HG03378 (cell line): Measurements from ENCODE around the gene TGIF1.
"Not testable (repeated sequence)": the region's sequence is repeated elsewhere in the genome, so short reads cannot be mapped to it uniquely, and the experiment has no call there.

ENCODE experiments used
- ATAC-seq: cut with Tn5 transposase; IDR thresholded peaks from one replicate; pipeline ENCODE4 v1.9.1; 2021; ENCODE audit warnings: mild to moderate bottlenecking, moderate library complexity; ENCODE audit not compliant: unreplicated experiment

The TGIF1 gene

DNA sequence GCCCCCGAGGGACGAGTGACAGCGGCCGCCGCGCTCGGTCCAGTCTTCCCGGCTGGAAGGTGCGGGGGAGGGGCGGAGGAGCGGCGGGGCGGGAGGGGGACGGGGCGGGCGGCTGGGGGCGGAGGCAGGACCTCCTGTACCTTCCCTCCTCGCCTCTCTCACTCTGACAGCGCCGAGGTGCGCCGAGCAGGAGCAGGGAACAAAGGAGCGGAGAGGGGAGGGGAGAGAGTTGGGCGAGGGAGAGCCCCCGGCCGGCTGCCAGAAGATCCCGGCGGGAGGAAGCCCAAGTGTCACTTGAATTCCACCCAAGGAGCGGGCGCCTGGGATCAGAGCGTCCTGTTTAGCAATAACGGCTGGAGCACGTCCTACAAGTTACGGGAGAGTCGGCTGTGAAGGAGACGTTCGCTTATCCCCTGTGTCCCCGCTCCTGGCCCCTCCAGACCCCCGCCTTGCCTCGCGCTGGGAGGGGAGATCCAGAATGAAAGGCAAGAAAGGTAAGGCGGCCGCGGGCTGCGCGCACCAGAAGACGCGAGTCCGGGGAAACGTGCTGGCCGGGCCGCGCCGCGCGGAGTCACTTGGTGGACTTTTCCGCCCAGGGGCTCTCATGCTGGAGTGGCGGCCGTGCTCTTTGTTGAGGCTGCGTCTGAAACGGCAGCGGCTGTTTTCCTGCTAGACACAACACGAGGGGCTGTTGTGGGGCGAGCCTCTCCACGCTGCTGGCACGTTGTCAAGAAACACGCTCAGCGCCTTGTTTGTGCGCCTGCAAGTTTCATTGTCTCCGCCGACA, at the start of gene TGIF1:
Gene TGIF1 (plus strand): TSS at position 161 of the 787 bp plus-strand sequence. CDS start 318 bp downstream, at position 479.
- no peak for ATAC-seq

DNA sequence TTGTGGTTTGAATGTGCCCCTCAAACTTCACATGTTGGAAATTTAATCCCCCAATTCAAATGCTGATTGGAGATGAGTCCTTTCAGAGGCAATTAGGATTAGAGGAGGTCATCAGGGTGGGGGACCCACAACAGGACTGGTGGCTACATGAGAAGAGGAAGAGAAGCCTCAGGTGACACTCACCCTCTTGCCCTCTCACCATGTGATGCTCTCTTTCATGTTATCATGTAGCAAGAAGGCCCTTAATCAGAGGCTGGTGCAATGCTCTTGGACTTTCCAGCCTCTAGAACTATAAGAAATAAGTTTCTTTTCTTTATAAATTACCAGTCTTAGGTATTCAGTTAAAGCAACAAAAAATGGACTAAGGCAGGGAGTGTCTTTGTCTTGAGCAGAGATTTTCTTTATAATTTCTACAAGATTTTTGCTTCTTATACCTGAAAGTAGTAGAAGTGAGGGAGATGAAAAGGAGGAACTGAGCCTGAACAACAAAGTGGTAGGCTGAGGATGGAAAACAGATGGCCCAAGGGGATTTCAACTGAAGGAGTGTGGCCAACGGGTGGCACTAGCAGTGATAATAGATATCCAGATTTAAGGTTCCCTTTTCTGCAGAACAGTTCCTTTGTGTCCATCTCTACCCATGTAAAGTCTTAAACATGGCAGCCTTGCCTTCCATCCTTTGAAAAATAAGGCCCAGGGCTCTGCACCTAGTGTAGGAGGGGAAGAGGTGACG, 49.2 kb upstream of the TGIF1 start:
- ATAC-seq = no peak

DNA sequence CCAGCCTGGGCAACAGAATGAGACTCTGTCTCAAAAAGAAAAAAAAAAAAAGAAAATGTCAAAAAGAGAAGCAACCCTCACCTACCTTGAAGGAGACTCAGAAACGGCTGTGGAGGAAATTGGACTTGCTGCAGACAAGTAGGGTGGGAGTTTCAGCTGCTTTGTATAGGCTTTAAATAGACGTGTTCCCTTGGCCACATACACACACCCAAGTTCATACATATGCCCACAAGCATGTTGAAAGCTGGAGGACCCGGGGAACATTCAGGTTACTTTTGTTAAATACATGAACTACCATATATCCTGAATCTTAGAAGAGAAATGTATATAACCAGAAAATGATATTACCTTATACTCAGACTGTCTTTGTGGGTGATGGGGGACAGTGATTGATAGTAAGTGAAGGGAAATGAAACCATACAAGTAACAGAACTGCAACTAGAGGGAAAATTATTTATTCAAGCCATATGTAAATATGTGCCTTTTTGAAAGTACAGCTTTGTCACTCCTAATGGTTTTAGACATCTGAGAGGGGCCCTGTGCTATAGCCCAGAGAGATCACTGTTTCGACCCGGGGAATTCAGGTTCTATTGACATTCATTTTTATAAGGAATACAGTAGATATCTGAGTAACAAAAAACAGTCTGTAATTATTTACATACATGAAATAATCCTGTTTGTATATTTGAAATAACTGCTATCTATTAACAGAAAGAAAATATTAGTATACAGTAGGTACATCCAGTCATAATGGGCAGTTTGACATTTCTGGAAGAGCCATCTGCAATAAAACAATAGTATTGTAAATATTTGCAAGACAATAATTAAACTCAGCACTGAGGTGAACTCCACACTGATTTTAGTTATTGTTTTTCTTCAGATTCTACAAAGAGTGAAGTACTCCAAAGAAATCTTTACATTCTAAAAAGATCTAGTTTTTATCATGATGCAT, 48.0 kb upstream of the TGIF1 start:
- ATAC-seq = peak; percentile 88

DNA sequence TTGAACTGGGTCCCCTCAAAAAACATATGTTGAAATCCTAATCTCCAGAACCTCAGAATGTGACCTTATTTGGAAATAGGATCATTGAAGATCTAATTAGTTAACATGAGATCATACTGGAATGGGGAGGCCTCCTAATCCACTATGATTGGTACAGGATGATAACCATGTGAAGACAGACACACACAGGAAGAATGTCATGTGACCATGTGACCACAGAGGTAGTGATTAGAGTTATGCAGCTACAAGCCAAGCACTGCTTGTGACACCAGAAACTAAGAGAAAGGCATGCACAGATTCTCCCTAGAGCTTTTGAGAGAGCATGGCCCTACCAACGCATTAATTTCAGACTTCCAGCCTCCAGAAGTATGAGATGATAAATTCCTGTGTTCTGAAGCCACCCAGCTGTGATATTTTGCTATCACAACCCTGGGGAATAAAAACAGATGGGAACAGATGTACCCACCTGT, 47.0 kb upstream of the TGIF1 start:
- no peak for ATAC-seq

DNA sequence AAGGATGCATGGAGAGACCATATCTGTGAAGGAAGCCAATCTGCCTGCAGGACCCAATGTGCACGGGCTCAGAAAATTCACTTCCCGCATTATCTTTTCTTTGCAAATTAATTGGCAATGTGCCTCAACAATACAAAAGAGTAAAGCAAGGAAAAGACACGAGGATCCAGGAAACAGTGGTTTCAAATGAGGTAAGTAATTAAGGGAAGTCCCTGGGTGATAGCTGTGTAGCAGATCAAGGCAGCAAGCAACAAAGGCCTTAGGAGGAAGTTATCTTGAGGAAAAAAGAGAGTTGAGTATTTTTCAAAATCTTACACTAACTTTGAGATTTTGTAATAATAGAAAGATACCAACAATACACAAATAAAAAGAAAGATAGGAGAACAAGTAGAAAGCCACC, 44.3 kb upstream of the TGIF1 start:
- ATAC-seq = no peak

DNA sequence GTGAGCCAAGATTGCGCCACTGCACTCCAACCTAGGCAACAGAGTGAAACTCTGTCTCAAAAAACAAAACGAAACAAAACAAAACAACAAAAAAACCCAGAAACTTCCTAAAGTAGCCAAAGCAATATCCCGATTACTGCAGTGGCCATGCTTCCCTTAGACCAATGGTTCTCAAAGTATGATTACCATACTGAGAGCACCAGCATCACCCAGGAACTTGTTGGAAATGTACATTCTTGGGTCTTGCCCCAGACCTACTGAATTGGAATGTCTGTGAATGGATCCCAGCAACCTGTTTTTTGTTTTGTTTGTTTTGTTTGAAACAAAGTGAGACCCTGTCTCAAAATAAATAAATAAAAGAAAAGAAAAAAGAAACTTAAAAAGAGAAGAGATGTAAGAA, 41.9 kb upstream of the TGIF1 start:
- no peak for ATAC-seq

DNA sequence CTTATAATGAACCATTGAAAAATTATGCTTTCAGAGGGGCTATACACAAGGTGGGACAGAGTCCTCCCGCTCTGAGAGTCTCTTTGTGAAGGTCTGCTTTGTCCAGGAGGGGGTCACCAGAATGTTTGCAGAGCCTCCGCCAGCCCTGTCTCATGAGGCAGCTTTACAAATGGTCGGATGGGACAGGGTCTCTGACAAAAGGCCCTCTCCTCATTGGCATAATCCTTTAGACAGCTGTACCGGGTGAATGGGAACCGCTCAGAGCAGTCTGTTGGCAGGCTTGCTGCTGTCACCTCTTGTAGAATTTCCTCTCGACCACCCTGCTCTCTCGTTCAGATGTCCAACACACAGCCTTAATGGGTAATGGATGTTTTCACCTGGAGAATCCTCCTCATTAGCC, 40.2 kb upstream of the TGIF1 start:
- ATAC-seq = no peak

DNA sequence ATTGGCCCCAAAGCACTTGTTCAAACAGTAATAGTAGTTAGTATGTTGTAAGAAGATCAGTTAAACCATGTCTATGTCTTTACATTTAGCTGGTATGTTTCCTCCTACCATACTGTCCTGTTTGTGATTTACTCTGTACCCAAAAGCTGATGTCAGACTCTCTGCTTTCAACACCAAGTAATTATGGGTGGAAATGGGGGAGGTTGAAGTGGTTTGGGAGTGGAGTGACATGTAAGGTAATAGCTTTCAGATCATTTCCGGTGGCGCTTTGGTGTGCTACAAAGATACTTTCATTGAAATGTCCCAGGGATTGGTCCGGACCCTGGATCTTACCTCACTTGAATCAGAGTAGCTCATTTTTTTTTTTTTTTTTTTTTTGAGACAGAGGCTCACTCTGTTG, 39.7 kb upstream of the TGIF1 start:
- ATAC-seq = no peak

DNA sequence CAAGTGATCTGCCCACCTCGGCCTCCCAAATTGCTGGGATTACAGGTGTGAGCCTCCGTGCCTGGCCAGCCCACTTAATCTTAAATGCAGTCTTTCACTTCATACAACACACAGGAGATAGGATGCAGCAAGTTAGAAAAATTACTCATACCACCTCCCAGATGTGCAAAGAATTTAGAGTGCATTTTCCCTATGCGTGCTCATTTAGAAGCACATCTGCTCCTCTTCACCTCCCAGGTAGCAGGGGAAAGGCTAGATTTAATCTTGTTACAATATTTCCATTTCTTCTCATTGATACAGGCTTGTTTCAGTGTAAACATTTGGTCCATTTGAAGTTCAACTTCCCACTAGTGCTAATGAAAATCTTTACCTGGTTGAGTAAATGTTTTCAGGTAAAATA, 39.1 kb upstream of the TGIF1 start:
- ATAC-seq = not testable (repeated sequence)

DNA sequence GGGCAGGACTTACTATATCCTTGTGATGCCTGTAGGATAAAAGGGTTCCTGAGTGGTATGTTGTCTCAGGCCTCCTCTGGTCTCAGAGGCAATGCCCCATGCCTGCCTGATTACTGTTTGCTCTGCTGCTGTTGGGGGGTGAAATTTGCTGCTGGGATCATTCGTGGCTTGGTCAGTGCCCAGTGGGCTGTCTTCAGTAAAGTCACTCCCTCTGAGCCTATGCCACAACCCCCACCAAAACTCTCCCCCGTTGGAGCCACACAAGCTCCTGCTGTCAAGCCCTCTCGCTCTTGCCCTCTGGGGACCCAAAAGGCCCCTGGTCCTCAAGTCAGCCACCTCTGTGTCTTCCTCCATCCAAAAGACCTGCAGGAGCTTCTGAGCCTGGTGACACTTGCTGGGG, 38.6 kb upstream of the TGIF1 start:
- no peak for ATAC-seq

DNA sequence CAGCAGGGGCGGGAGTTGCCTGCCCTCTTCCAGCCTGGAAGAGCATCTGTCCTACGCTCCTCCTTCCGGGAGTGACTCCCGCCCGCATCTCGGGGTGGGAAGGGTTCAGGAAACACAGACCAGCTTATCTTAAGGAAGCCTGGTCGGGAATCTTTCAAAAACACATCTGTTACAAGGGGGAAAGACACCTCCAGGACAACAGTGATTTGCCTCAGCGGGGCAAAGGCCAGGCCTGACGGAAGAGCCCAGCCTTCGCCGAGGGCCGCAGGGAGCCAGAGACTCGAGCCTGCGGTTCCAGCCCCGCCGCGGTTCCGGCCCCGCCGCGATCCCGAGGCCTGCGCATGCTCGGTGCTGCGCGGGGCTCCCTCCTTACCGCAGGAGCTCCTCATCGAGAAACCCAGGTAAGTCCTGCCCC, 38.1 kb upstream of the TGIF1 start:
- ATAC-seq = no peak

DNA sequence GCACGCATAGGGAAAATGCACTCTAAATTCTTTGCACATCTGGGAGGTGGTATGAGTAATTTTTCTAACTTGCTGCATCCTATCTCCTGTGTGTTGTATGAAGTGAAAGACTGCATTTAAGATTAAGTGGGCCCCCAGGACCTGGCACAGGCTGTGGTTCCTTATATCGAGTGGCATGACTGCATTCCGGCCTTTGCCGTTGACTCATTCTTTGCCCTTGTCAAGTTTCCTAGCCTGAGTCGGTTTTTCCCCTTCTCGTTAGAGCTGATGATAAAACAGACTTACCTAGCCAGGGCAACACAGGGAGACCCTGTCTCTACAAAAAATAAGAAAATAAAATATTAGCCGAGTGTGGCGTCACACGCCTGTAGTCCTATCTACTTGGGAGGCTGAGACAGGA, 37.4 kb upstream of the TGIF1 start:
- ATAC-seq = peak; percentile 55

DNA sequence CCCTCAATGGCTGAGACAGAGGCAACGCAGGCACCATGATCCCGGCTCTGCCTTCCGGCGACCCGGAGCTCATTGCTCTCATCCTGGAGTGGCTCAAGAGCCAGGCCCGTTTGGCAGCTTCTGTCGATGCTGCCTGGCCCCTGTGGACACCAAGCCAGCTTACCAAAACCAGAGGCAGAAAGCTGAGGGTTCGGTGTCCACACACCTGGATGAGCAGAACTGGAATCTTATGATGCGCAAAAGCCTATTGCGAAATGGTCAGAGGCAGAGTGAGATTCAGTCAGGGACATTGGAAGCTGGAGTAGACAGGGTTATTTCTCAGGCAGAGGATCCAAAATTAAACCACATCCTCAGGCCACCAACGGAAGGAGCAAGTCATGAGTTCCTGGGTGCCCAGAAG, 34.9 kb upstream of the TGIF1 start:
- ATAC-seq = no peak

DNA sequence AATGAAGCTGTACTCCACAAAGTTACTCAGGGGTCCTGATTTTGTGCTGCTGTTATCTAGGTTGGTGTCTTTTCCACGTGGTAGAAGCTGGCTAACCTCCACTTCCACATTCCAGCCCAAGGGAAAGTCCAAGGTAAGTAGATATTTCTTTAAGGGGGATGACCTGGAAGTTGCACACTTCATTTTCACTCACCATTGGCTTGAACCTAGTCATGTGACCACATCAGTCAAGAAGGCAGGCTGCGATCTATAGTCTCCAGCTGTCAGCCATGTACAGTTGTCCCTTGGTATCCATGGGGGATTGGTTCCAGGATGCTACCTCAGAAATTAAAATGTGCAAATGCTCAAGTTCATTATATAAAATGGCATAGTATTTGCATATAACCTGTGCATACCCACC, 31.9 kb upstream of the TGIF1 start:
- ATAC-seq = no peak

DNA sequence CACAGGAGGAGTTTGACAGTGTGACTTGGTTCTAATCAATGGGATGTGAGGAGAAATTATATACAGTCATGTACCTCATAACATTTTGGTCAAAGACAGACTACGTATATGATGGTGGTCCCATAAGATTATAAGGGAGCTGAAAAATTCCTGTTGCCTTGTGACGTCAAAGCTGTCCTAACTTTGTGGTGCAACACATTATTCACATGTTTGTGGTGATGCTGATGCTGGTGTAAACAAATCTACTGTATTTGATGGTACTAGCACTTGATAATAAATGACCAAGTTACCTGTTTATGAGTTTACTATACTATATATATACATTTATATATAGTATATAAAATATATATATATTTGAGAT, 29.1 kb upstream of the TGIF1 start:
- no peak for ATAC-seq

DNA sequence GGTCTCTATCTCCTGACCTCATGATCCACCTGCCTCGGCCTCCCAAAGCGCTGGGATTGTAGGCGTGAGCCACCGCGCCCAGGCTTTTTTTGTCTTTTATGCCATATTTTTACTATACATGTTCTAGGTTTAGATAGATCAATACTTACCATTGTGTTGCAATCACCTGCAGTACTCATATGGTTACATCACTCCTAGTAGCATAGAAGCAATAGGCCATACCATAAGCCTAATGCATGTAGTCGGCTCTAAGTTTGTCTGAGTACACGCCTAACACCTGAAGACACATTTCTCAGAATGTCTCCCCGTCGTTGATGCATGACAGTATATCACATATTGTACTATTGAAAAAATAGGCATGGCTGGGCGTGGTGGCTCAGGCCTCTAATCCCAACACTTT, 27.1 kb upstream of the TGIF1 start:
- no peak for ATAC-seq

DNA sequence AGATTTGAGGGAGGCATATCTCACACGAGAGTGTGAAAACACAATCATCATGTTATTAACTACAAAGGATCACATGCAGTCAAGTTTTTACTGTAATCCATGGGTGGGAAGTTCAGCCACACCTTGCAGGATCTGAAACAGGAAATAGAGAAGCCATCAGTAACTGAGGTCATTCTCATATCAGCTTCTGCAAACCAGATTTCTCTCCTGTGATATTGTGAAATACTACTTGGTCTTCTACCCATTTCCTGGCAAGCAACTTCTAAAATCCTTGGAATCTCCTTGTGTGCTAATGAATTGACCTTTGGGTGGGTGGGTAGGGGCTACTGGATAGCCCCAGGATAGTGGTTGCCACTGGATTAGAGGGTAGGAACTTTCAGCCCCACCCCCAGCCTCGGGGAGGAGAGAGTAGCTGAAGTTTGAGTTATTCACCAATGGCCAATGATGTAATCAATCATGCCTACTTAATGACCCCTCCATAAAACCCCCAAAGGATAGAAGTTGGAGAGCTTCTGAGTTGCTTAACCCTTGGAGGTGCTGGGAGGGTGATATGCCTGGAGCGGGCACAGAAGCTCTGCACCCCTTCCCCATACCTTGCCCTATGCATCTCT, 25.6 kb upstream of the TGIF1 start:
- ATAC-seq = no peak

DNA sequence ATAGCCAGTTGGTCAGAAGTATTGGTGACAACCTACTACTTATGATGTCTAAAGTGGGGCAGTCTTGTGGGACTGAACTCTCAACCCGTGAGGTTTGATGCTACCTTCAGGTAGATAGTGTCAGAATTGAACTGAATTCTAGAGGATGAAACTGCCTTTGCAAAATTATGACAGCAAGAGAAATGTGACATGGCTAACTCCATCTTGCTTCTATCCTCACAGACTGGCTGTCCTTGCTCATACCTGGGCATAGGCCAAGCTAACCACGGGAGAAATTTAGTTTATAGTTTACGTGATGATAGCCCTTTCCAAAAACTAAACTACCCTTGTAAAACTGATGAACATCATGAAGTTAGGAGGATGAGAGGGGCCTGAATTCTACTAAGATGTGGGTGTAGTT, 24.9 kb upstream of the TGIF1 start:
- ATAC-seq = no peak

DNA sequence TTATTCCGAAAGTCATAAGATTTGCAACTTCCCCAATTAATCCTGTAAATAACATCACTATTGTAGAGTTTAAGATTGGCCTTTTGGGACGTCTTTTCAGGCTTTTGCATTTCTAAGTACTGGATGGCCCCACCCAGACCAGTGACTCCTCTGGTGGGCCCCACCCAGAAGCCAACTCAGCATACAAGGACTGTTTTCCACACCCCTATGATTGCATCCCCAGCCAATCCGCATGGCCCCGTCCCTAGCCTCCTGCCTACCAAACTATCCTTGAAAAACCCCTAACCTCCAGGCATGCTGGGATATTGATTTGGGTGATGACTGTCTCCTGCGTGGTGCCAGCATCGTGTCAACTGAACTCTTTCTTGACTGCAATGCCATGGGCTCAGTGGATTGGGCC, 24.5 kb upstream of the TGIF1 start:
- ATAC-seq = no peak

DNA sequence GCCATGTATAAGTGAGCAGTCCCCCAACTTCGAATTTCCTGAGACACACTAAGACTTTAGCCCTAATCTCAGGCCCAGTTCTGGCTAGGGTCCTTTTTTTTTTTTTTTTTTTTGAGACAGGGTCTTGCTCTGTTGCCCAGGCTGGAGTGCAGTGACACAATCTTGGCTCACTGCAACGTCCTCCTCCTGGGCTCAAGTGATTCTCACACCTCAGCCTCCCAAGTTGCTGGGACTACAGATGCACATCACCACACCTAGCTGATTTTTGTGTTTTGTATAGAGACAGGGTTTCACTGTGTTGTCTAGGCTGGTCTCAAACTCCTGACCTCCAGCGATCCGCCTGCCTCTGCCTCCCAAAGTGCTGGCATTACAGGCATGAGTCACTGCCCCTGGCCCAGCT, 23.9 kb upstream of the TGIF1 start:
- ATAC-seq = no peak

DNA sequence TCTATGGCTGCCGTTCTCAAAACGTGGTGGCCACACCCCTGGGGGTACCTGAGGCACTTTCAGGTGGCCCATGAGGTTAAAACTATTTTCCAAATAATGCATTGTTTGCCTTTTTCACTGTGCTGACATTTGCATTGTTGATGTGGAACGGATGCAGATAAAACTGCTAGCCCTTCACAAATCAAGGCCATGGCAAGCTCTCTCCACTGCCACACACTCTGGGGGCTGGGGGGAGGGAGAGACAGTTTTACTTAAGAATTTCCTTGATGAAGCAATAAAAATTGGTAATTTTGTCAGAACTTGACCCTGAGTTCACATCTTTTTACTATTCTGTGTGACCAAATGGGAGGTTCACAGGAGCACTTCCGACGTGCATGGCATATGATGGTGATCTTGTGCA, 22.0 kb upstream of the TGIF1 start:
- no peak for ATAC-seq
